ENCODE data around the gene C5orf47. TPM values are rescaled to one million over a fixed set of nuclear protein-coding genes. Genes with fewer than 3 reads are reported as not detected.
A peak's percentile ranks its signal among the peaks of the same experiment; 100 is the strongest.

C5orf47 gene
- total RNA-seq, 4 donors from 2014 or later: not detected

GRCh38 chr5:173971681-173972345, 17.2 kb upstream of the C5orf47 start:
- H3K27ac ChIP-seq: no peak overlapping the region

GRCh38 chr5:173972607-173972924, 16.4 kb upstream of the C5orf47 start:
- Histone ChIP-seq H3K4me1 (peaks cover 0 to 6% (median 2%) of the 10 kb centered on the region in 4 donors), H3K27me3 (no peaks in the 10 kb centered on the region), H3K27ac (no peak overlapping the region), H3K4me3 (peak overlapping the region in 2 of 4 donors; percentile 49 to 52), H3K36me3 (no peaks in the 10 kb centered on the region), H3K9me3 (no peaks in the 10 kb centered on the region)
- no peak for TF ChIP-seq POLR2A (IDR thresholded peaks at IDR 0.05)
- TF ChIP-seq CTCF (IDR thresholded peaks at IDR 0.05): no peak
- DNase-seq: no peak

More at GRCh38 chr5:173971681-173972345, 17.2 kb upstream of the C5orf47 start:
- no peaks in the 10 kb centered on the region for H3K9me3 ChIP-seq
- TF ChIP-seq CTCF (IDR thresholded peaks at IDR 0.05) (no peak), POLR2A (IDR thresholded peaks at IDR 0.05) (no peak)
- H3K4me3 ChIP-seq: no peak overlapping the region
- peaks cover 0 to 6% (median 2%) of the 10 kb centered on the region in 4 donors for H3K4me1 ChIP-seq
- no peak for DNase-seq
- no peaks in the 10 kb centered on the region for H3K36me3 ChIP-seq
- H3K27me3 ChIP-seq: no peaks in the 10 kb centered on the region

GRCh38 chr5:173972925-173973615, 15.9 kb upstream of the C5orf47 start:
- Histone ChIP-seq H3K27ac (no peak overlapping the region), H3K9me3 (no peaks in the 10 kb centered on the region), H3K27me3 (no peaks in the 10 kb centered on the region), H3K4me3 (peak overlapping the region; percentile 24 to 52 (median 40)), H3K36me3 (no peaks in the 10 kb centered on the region), H3K4me1 (peaks cover 0 to 6% (median 2%) of the 10 kb centered on the region in 4 donors)
- peak; percentile 76 to 93 (median 77) for DNase-seq
- TF ChIP-seq POLR2A (IDR thresholded peaks at IDR 0.05) (no peak), CTCF (IDR thresholded peaks at IDR 0.05) (peak; percentile 85 to 94 (median 87))

GRCh38 chr5:173973616-173973969, 15.4 kb upstream of the C5orf47 start:
- no peaks in the 10 kb centered on the region for H3K36me3 ChIP-seq
- H3K27ac ChIP-seq: no peak overlapping the region
- peak overlapping the region; percentile 24 to 52 (median 40) for H3K4me3 ChIP-seq
- peak in 1 of 3 donors; percentile 57 for DNase-seq
- TF ChIP-seq POLR2A (IDR thresholded peaks at IDR 0.05): no peak
- no peak for TF ChIP-seq CTCF (IDR thresholded peaks at IDR 0.05)
- no peaks in the 10 kb centered on the region for H3K27me3 ChIP-seq
- H3K4me1 ChIP-seq: peaks cover 0 to 6% (median 2%) of the 10 kb centered on the region in 4 donors
- no peaks in the 10 kb centered on the region for H3K9me3 ChIP-seq

- Histone ChIP-seq H3K4me1 (peaks cover 0 to 6% (median 2%) of the 10 kb centered on the region in 4 donors), H3K9me3 (no peaks in the 10 kb centered on the region), H3K4me3 (no peak overlapping the region), H3K27me3 (no peaks in the 10 kb centered on the region), H3K36me3 (no peaks in the 10 kb centered on the region), H3K27ac (no peak overlapping the region)
- DNase-seq: no peak
- TF ChIP-seq POLR2A (IDR thresholded peaks at IDR 0.05): no peak
- TF ChIP-seq CTCF (IDR thresholded peaks at IDR 0.05): no peak
These were observed 14.2 kb upstream of the C5orf47 start for GRCh38 chr5:173974688-173975239.
